Prostate gland (tissue), 2 donors: ENCODE results near the gene ARCN1.

ENCODE experiments used
- CTCF ChIP-seq, 4 experiments: fragments of 200-600 bp in 2 of 4; fragments of 450-650 bp in 2 of 4; sonication (generic) in 2 of 4; IDR thresholded peaks; 1 replicate in 3 of 4; 2 replicates in 1 of 4; pipeline ENCODE4 v1.5.1; 2016 to 2019; ENCODE audit warnings: antibody characterized with exemption in 4 of 4, mild to moderate bottlenecking in 2 of 4, moderate library complexity in 2 of 4
- POLR2A ChIP-seq: fragments of 450-650 bp; IDR thresholded peaks from one replicate; pipeline ENCODE4 v1.6.1; 2016; ENCODE audit warnings: antibody characterized with exemption, mild to moderate bottlenecking
- POLR2AphosphoS5 ChIP-seq: sonication (generic); formaldehyde crosslinking; IDR thresholded peaks from one replicate; pipeline ENCODE4 v1.6.1; 2017; ENCODE audit warnings: antibody characterized with exemption

DNA sequence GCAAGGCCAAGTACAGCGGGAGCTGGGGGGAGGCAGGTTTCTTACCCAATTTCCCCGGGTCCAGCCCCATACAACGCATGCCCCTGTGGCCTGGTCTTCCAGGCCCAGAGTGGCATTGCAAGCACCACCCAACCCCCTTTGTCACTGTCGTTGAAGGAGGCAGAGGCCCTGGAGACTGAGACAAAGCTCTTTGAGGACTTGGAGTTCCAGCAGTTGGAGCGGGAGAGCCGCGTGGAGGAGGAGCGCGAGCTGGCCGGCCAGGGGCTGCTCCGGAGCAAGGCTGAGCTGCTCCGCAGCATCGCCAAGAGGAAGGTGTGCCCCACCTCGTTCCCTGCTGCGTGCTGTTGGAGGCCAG lies 63.0 kb downstream of the ARCN1 start:
- TF ChIP-seq CTCF (IDR thresholded peaks at IDR 0.05): no peak
- no peak for TF ChIP-seq POLR2A
- TF ChIP-seq POLR2AphosphoS5: no peak
